Thyroid gland (tissue), 4 donors: ENCODE data around the gene ZNF154. TPM values are rescaled to one million over a fixed set of nuclear protein-coding genes. Genes with fewer than 3 reads are reported as not detected.
"Not testable (repeated sequence)": the region's sequence is repeated elsewhere in the genome, so short reads cannot be mapped to it uniquely, and the experiment has no call there.

Experiments
- DNase-seq, 2 donors: peaks; one replicate each; pipeline ENCODE4 v3.0.0-alpha.2; 2019
- H3K27ac ChIP-seq, 3 donors: fragments of 200-600 bp; sonication (generic); 1 replicate in 2 of 3; 2 replicates in 1 of 3; pipeline ENCODE4 v1.5.1; 2016 to 2019; ENCODE audit warnings: mild to moderate bottlenecking in 1 of 3, moderate library complexity in 1 of 3
- H3K27me3 ChIP-seq: fragments of 200-600 bp; sonication (generic); one replicate; pipeline ENCODE4 v1.5.1; 2019
- H3K36me3 ChIP-seq, 2 donors: fragments of 200-600 bp; sonication (generic); one replicate each; pipeline ENCODE4 v1.5.1; 2016 to 2019
- H3K4me1 ChIP-seq, 2 donors: fragments of 200-600 bp; sonication (generic); one replicate each; pipeline ENCODE4 v1.5.1; 2017 to 2019
- H3K4me3 ChIP-seq, 3 donors: fragments of 200-600 bp; sonication (generic); replicated peaks in 1 of 3; 1 replicate in 2 of 3; 2 replicates in 1 of 3; pipeline ENCODE4 v1.5.1; 2016; ENCODE audit warnings: mild to moderate bottlenecking in 1 of 3
- H3K9me3 ChIP-seq: fragments of 200-600 bp; sonication (generic); one replicate; pipeline ENCODE4 v1.5.1; 2017
- POLR2A ChIP-seq, 2 donors: fragments of 450-650 bp; IDR thresholded peaks; one replicate each; pipeline ENCODE4 v1.6.1; 2017; ENCODE audit warnings: antibody characterized with exemption in 2 of 2, mild to moderate bottlenecking in 2 of 2, moderate library complexity in 1 of 2
- WGBS, 2 donors: methylation state at CpG; one replicate each; pipeline ENCODE4 v1.1.5; 2017; 5-methylcytosine and 5-hydroxymethylcytosine counted together
- intact Hi-C: fragments of 100-400 bp; cut with DNase I; formaldehyde crosslinking; loops from one replicate; pipeline ENCODE4 v1.15.1; 2023
- total RNA-seq, 4 donors: library from RNA; depleted of rRNA; stranded (reverse); fragments of >200 nt; gene quantifications; one replicate each; pipeline ENCODE4 v1.2.3, GENCODE V29; 2016
- TF ChIP-seq, protein P1 (sequence below), 6 experiments: fragments of 200-600 bp in 3 of 6; fragments of 450-650 bp in 3 of 6; sonication (generic) in 3 of 6; IDR thresholded peaks; one replicate each; pipeline ENCODE4 v1.5.1; 2016 to 2019; ENCODE audit warnings: antibody characterized with exemption in 6 of 6, mild to moderate bottlenecking in 2 of 6, inconsistent platforms in 1 of 6, moderate library complexity in 1 of 6

ZNF154 gene
- total RNA-seq, 4 donors from 2014 or later: 15.6 to 25.8 (median 18.2) TPM

DNA sequence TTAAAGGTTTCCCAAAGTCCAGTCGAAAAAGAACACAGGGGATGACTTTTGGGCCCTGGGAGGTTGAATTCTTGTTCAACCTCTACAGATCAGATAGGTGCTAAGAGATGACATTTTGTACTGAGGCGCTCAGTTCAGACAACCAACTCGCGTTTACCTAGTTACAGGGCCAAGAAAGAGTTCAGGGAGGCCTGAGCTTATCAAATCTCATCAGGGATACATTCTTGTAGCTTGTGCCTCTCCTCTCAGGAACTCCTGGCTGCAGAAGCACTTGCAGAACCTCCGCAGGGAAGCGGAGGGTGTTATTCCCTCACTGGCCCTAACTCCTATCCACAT is 38.4 kb upstream of the ZNF154 start:
- TF ChIP-seq, protein P1, sequence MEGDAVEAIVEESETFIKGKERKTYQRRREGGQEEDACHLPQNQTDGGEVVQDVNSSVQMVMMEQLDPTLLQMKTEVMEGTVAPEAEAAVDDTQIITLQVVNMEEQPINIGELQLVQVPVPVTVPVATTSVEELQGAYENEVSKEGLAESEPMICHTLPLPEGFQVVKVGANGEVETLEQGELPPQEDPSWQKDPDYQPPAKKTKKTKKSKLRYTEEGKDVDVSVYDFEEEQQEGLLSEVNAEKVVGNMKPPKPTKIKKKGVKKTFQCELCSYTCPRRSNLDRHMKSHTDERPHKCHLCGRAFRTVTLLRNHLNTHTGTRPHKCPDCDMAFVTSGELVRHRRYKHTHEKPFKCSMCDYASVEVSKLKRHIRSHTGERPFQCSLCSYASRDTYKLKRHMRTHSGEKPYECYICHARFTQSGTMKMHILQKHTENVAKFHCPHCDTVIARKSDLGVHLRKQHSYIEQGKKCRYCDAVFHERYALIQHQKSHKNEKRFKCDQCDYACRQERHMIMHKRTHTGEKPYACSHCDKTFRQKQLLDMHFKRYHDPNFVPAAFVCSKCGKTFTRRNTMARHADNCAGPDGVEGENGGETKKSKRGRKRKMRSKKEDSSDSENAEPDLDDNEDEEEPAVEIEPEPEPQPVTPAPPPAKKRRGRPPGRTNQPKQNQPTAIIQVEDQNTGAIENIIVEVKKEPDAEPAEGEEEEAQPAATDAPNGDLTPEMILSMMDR (IDR thresholded peaks at IDR 0.05): no peak
- no peak for TF ChIP-seq POLR2A (IDR thresholded peaks at IDR 0.05)
- Histone ChIP-seq H3K4me1 (peaks cover 13 to 23% of the 10 kb centered on the region in 2 donors), H3K9me3 (no peaks in the 10 kb centered on the region), H3K4me3 (peak overlapping the region; percentile 63 to 95 (median 68)), H3K27me3 (no peaks in the 10 kb centered on the region), H3K27ac (peak overlapping the region in 2 of 3 donors; percentile 74 to 85), H3K36me3 (peaks cover 10 to 20% of the 10 kb centered on the region in 2 donors)
- intact Hi-C loops: loop anchor here (10.0 kb wide), 1 partner anchor 147 kb away; no protein-coding TSS in a partner anchor
- WGBS, 2 donors: 27 to 31% methylated on average over 6 of the region's 6 CpGs
- no peak for DNase-seq

DNA sequence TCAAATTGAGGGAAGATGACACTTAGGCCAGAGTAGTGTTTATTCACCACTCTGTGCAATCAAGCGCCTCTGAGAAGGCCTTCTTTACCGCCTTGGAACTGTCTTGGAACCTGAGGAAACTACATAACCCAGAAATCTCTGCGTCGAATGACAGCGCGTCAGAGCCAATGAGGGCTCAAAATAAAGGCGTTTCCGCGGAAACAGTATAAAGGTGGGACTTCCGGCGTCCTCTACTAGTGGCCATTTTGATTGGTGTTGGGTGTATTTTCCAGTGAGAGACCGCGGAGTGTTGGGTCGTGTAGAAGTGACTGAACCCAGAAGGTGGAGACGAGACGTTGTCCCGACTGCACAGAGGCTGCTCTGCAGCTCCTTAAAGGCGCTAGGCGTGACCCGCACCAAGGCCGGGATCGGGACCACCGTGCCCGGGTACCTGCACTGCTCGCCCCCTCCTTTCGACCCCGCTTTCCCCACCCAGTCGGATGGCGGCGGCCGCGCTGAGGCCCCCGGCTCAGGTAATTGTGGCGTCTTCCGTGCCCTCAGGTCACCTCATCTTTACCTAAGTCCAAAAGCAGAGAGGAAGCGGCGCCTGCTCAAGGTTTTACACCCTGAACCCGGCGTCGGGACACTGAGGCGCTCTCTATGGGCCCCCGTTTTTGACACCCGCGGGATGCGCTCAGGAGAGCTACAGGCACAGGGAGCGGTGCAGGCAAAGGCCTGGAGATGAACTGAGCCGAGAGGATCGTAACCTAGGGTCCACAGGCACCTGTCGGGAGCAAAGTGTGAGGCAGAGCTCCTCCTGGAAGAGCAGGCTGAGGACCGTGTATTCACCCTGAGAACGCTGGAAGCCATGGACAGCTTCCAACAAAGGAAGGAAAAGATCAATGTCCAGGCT is 37.8 kb upstream of the ZNF154 start, which contains the start of gene ZNF776:
ZNF776 (plus strand) TSS at position 236 of the 892 bp plus-strand sequence; CDS start at position 480, 244 bp downstream.
- Histone ChIP-seq H3K4me1 (peaks cover 13 to 23% of the 10 kb centered on the region in 2 donors), H3K27me3 (no peaks in the 10 kb centered on the region), H3K4me3 (peak within 1 kb of the TSS; percentile 63 to 95 (median 68)), H3K36me3 (peaks cover 4 to 14% of the 10 kb centered on the region in 2 donors), H3K27ac (peak within 1 kb of the TSS; percentile 49 to 85 (median 74)), H3K9me3 (no peaks in the 10 kb centered on the region)
- peak; percentile 84 to 87 for DNase-seq
- peak in 1 of 2 donors; percentile 59 for TF ChIP-seq POLR2A (IDR thresholded peaks at IDR 0.05)
- TF ChIP-seq, protein P1 (IDR thresholded peaks at IDR 0.05): no peak
- intact Hi-C loops: loop anchor here (10.0 kb wide), 1 partner anchor 148 kb away; no protein-coding TSS in a partner anchor
- 2 to 4% methylated on average over 27 to 42 of the region's 51 CpGs for WGBS, 2 donors

DNA sequence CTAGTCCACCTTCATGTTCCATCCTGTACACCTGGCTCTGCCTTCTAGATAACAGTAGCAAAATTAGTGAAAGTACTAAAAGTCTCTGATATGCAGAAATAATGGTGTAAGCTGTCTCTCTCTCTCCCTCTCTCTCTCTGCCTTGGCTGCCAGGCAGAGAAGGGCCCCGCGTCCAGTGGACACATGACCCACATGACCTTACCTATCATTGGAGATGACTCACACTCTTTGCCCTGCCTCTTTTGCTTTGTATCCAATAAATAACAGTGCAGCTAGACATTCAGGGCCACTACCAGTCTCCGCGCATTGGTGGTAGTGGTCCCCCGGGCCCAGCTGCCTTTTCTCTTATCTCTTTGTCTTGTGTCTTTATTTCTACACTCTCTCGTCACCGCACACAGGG is 29.8 kb upstream of the ZNF154 start:
- intact Hi-C loops: not testable (repeated sequence)
- 94% methylated on average over 7 of the region's 7 CpGs for whole genome bisulfite sequencing, 2 donors

DNA sequence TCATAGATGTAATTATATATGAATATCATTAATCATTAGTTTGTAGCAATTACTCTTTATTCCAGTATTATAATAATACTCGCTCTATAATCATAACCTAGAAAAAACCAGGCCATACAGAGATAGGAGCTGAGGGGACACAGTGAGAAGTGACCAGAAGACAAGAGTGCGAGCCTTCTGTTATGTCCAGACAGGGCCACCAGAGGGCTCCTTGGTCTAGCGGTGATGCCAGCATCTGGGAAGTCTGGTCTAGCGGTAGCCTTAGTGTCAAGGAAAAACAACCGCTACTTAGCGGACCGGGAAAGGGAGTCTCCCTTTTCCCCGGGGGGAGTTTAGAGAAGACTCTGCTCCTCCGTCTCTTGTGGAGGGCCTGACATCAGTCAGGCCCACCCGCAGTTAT is 29.3 kb upstream of the ZNF154 start:
- H3K36me3 ChIP-seq, H3K27me3 ChIP-seq, H3K4me3 ChIP-seq, intact Hi-C loops, H3K9me3 ChIP-seq, H3K27ac ChIP-seq, H3K4me1 ChIP-seq: not testable (repeated sequence)
- TF ChIP-seq, protein P1 (IDR thresholded peaks at IDR 0.05): peak; percentile 24 to 80 (median 68)
- DNase-seq: peak; percentile 71 to 73
- 1% methylated on average over 10 of the region's 10 CpGs for WGBS, 2 donors

More for the DNA sequence above, 29.8 kb upstream of the ZNF154 start:
- H3K27ac ChIP-seq, H3K9me3 ChIP-seq, H3K4me1 ChIP-seq, DNase-seq, H3K36me3 ChIP-seq, H3K27me3 ChIP-seq, H3K4me3 ChIP-seq: not testable (repeated sequence)

DNA sequence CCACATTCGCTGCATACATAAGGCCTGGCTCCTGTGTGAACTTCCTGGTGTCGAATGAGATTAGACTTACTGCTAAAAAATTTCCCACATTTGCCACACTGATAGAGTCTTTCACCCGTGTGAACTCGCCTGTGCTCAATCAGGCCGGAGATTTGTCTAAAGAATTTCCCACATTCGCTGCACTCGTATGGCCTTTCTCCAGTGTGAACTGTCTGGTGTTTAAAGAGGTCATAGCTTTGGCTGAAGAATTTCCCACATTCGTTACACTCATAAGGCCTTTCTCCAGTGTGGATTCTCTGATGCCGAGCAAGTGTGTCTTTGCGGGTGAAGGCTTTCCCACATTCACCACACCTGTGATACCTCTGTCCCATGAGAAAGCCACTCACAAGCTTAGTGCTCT is 11.9 kb upstream of the ZNF154 start:
- no peak overlapping the region for H3K4me3 ChIP-seq
- no peaks in the 10 kb centered on the region for H3K9me3 ChIP-seq
- H3K27me3 ChIP-seq: no peaks in the 10 kb centered on the region
- TF ChIP-seq, protein P1 (IDR thresholded peaks at IDR 0.05): no peak
- TF ChIP-seq POLR2A (IDR thresholded peaks at IDR 0.05): no peak
- WGBS, 2 donors: 96 to 100% methylated on average over 10 of the region's 10 CpGs
- peaks cover 24 to 37% of the 10 kb centered on the region in 2 donors for H3K36me3 ChIP-seq
- intact Hi-C loops: no loop called here
- no peaks in the 10 kb centered on the region for H3K4me1 ChIP-seq
- no peak for DNase-seq
- H3K27ac ChIP-seq: no peak overlapping the region
